Hematopoietic multipotent progenitor cell treated with erythropoietin and hydrocortisone succinate and interleukin-3 and kit ligand, for 4 days (in vitro differentiated cells): Measurements from ENCODE around the gene LRP1-AS.
A peak's percentile ranks its signal among the peaks of the same experiment; 100 is the strongest.

Source experiments
- DNase-seq: peaks from one replicate; pipeline ENCODE4 v3.0.0-alpha.2; 2015

Gene LRP1-AS

GRCh38 chr12:57146961-57147944 is at the start of gene LRP1-AS:
LRP1-AS (minus strand) TSS chr12:57147619.
- DNase-seq = peak; percentile 26

DNA sequence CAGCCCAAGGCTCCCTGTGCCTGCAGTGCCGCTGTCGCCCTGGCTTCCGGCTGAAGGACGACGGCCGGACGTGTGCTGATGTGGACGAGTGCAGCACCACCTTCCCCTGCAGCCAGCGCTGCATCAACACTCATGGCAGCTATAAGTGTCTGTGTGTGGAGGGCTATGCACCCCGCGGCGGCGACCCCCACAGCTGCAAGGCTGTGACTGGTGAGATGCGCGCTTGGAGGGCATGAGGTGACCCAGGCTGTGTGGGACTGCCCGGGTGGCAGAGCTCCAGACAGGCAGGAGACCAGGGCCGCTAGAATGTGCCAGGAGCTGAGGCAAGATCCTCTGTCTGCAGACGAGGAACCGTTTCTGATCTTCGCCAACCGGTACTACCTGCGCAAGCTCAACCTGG is 49.5 kb upstream of the LRP1-AS start:
- DNase-seq = no peak

- DNase-seq = no peak
Measured at GRCh38 chr12:57196439-57196838, 49.0 kb upstream of the LRP1-AS start.

- DNase-seq = no peak
Measured at GRCh38 chr12:57195611-57196371, 48.4 kb upstream of the LRP1-AS start.

DNA sequence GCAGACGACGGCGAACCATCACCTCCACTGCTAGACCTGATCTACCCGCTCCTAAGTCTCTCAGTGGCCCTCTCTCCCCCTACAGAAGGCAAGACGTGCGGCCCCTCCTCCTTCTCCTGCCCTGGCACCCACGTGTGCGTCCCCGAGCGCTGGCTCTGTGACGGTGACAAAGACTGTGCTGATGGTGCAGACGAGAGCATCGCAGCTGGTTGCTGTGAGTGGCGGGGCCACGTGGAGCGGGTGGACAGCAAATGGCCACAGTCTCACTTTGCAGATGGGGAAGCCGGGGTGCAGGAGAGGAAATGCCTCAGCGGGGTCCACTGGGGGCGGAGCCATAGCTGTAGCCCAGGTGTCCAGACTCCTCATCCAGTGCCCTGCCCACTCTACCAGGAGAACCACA is 47.8 kb upstream of the LRP1-AS start:
- DNase-seq = no peak

GRCh38 chr12:57194253-57194652 is 46.8 kb upstream of the LRP1-AS start:
- no peak for DNase-seq

DNA sequence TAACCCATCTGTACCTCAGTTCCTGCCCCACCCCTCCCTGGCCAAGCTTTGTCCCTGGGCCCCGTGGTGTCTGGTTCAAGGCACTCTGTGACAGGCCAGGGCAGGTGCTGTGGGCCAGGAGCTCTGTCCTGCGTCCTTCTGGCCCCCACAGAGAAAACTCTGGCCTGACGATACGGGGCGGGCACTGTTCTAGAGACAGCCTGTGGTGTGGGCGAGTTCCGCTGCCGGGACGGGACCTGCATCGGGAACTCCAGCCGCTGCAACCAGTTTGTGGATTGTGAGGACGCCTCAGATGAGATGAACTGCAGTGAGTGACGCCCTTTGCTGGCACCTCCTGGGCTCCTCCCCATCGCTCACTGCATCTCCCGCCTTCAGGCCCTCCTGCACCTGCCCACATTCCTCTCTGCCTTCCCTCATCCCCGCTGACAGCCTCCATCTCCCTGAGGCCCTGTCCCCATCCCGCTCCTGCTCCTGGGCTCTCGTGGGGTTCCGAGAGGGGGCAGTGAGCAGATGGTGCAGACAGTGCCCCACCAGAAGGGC is 46.4 kb upstream of the LRP1-AS start:
- DNase-seq = no peak

DNA sequence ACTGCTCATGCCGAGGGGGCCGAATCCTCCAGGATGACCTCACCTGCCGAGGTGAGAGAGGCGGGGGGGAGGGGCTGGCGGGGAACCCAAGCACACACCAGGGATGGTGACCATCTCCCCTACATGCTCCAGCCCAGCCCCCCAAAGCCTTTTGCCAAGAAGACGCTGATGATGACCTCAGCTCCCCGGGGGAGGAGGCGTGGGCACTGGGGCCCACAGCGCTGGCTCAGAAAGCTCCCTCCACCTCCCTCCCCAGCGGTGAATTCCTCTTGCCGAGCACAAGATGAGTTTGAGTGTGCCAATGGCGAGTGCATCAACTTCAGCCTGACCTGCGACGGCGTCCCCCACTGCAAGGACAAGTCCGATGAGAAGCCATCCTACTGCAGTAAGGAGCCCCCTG is 45.5 kb upstream of the LRP1-AS start:
- DNase-seq = no peak

- no peak for DNase-seq
Measured at GRCh38 chr12:57191410-57191809, 44.0 kb upstream of the LRP1-AS start.

GRCh38 chr12:57190821-57191220 is 43.4 kb upstream of the LRP1-AS start:
- no peak for DNase-seq

DNA sequence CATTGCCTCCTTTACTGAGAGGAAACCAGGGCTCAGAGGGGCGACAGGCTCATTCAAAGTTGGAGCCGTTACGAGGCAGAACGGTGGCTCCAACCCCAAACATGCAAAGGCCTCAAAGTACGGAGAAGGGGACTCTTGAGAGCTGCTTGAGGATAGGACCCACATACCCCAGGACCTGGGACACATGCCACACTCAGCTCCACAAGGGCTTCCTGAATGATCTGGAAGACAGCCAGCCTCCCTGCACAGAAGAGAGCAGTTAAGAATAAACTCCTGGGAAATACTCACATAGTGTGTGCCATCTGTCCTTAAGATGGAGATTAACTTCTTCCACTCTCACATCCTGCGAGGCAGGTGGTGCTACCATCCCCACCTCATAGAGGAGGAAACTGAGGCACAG is 42.6 kb upstream of the LRP1-AS start:
- peak; percentile 28 for DNase-seq

- no peak for DNase-seq
Measured at GRCh38 chr12:57188090-57188425, 40.6 kb upstream of the LRP1-AS start.

GRCh38 chr12:57187222-57188089 is 40.0 kb upstream of the LRP1-AS start:
- DNase-seq = no peak

- DNase-seq = no peak
Measured at GRCh38 chr12:57185906-57186508, 38.6 kb upstream of the LRP1-AS start.

DNA sequence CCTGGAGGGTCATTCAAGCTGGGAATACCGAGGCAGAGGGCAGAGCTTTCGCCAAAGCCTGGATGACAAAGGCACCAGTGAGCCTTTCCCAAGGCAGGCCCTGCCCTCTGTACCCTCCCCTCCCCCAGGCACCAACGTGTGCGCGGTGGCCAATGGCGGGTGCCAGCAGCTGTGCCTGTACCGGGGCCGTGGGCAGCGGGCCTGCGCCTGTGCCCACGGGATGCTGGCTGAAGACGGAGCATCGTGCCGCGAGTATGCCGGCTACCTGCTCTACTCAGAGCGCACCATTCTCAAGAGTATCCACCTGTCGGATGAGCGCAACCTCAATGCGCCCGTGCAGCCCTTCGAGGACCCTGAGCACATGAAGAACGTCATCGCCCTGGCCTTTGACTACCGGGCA is 38.0 kb upstream of the LRP1-AS start:
- no peak for DNase-seq

- no peak for DNase-seq
Measured at GRCh38 chr12:57183939-57184725, 36.7 kb upstream of the LRP1-AS start.

DNA sequence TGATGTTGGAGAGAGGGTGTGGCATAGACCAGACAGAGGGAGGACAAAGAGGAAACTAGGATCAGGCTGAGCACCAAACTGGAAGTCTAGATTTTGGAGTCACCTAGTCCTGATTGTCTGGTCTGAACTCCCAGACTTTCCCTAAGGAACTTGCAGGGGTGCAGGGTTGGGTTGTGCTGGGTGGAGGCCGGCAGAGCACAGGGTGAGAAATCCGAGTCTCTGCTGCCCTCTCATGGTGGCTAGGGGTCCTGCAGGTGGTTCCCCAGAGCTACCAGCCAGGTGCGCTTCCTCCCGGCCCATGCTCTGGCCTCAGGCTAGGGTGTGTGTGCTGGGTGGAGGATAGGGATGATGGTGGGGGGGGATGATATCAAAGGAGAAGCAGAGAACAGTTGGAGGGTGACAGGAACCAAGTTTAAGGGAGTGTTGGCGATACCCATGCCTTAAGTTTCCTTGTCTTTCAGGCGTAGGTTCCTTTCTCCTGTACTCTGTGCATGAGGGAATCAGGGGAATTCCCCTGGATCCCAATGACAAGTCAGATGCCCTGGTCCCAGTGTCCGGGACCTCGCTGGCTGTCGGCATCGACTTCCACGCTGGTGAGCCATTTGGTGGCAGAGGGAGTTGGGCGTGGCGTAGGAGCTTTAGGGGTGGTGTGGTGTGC is 35.6 kb upstream of the LRP1-AS start:
- DNase-seq = peak; percentile 80

DNA sequence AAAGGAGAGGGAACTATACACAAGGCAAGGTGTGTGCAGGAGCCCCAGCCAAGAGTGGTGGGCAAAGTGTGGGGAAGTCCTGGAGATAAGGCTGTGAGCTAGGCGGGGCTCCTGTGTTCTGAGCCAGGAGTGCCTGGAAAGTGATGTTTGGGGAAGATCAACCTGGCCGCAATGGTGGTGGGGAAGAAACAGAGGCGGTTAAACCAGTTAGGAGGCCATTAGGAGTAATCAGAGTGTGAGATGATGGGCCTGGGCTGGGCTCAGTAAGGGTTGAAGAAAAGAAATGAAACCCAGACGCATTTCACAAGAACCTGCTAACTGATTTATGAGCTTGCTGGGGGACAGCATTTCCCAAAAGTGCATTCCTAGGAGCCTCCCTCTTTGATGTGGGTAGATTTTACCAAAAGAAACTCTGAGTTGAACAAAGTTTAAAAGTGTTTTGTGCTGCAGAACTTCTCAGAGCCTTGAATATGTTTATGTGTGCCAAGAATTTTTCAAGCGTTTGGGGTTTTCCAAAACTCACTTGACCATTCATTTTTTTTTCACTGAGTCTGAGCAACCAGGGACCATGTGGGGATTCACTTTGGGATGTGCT is 34.2 kb upstream of the LRP1-AS start:
- no peak for DNase-seq

- no peak for DNase-seq
Measured at GRCh38 chr12:57181072-57181471, 33.7 kb upstream of the LRP1-AS start.

- DNase-seq = no peak
Measured at GRCh38 chr12:57180321-57180989, 33.0 kb upstream of the LRP1-AS start.
